IMR-90 (cell line): Measurements from ENCODE around the gene ZNF341.

ENCODE experiments used
- CTCF ChIP-seq: conservative IDR thresholded peaks from 2 replicates; pipeline ENCODE4 v1.5.1; 2012; ENCODE audit warnings: mild to moderate bottlenecking, low read depth, low read length, improper control_type of control experiment
- MAZ ChIP-seq: IDR thresholded peaks from 2 replicates; pipeline ENCODE4 v1.6.1; 2012; ENCODE audit warnings: low read depth, mild to moderate bottlenecking, low read length, improper control_type of control experiment, moderate library complexity, borderline replicate concordance
- POLR2A ChIP-seq: IDR thresholded peaks from 2 replicates; pipeline ENCODE4 v1.6.1; 2012; ENCODE audit warnings: mild to moderate bottlenecking, low read depth, low read length
- RAD21 ChIP-seq: IDR thresholded peaks from 2 replicates; pipeline ENCODE4 v1.6.1; 2012; ENCODE audit warnings: low read length, improper control_type of control experiment
- RCOR1 ChIP-seq: IDR thresholded peaks from 2 replicates; pipeline ENCODE4 v1.6.1; 2012; ENCODE audit warnings: mild to moderate bottlenecking, low read length, improper control_type of control experiment; ENCODE audit not compliant: insufficient replicate concordance
- SMC3 ChIP-seq: fragments of 150-350 bp; IDR thresholded peaks from 2 replicates; pipeline ENCODE4 v1.6.1; 2016; ENCODE audit warnings: low read depth, mild to moderate bottlenecking, antibody characterized with exemption, low read length, moderate library complexity

DNA sequence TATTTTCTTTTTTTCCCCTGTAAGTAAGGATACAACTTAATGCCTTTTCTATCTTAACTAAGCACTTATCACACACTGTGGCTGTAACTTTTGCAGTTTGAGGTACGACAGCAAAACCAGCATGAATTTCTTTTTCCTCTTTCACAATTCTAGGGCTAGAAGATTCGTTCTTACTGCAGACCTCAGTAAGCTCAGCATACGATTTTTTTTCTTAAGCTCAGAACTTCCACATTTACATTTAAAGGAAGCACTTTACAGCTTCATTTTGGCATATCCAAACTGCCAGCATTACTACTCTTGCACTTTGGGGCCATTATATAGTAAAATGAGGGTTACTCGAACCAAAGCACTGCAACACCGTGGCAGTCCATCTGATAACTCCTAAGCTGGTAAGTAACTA is 78.5 kb downstream of the ZNF341 start:
- TF ChIP-seq CTCF (no peak), MAZ (no peak), POLR2A (no peak), RAD21 (no peak), SMC3 (no peak), RCOR1 (no peak)
